Adrenal gland (tissue), 12 donors: Measurements from ENCODE around the gene AGAP3. TPM values are rescaled to one million over a fixed set of nuclear protein-coding genes. Genes with fewer than 3 reads are reported as not detected.

Experiments
- DNase-seq, 7 donors: peaks; one replicate each; pipeline ENCODE4 v3.0.0-alpha.2; 2019 to 2020
- H3K27ac ChIP-seq, 5 donors: fragments of 200-600 bp; sonication (generic) in 4 of 5; 1 replicate in 3 of 5; 2 replicates in 2 of 5; pipeline versions ENCODE4 v1.5.1 to v1.8.0; 2016 to 2020; ENCODE audit warnings: mild to moderate bottlenecking in 1 of 5
- H3K27me3 ChIP-seq: fragments of 200-600 bp; 2 replicates; pipeline ENCODE4 v1.8.0; 2021
- H3K36me3 ChIP-seq, 2 donors: fragments of 200-600 bp; replicated peaks in 1 of 2; 1 replicate in 1 of 2; 2 replicates in 1 of 2; pipeline versions ENCODE4 v1.5.1 to v1.8.0; 2018 to 2022
- H3K4me1 ChIP-seq, 2 donors: fragments of 200-600 bp; replicated peaks in 1 of 2; 1 replicate in 1 of 2; 2 replicates in 1 of 2; pipeline versions ENCODE4 v1.5.1 to v1.8.0; 2018 to 2021
- H3K4me3 ChIP-seq, 4 donors: fragments of 200-600 bp; sonication (generic) in 3 of 4; one replicate each; pipeline ENCODE4 v1.5.1; 2016 to 2018
- H3K9me3 ChIP-seq, 3 donors: fragments of 200-600 bp; sonication (generic) in 1 of 3; replicated peaks in 1 of 3; 1 replicate in 2 of 3; 2 replicates in 1 of 3; pipeline versions ENCODE4 v1.5.1 to v1.8.0; 2016 to 2021
- CTCF ChIP-seq, 6 experiments: fragments of 450-650 bp in 4 of 6; fragments of 200-600 bp in 2 of 6; sonication (generic) in 1 of 6; IDR thresholded peaks; 1 replicate in 5 of 6; 2 replicates in 1 of 6; pipeline versions ENCODE4 v1.5.1 to v1.8.0; 2016 to 2021; ENCODE audit warnings: antibody characterized with exemption in 6 of 6, mild to moderate bottlenecking in 2 of 6, moderate library complexity in 1 of 6
- POLR2A ChIP-seq, 2 donors: fragments of 450-650 bp; IDR thresholded peaks; one replicate each; pipeline ENCODE4 v1.6.1; 2017; ENCODE audit warnings: antibody characterized with exemption in 2 of 2, mild to moderate bottlenecking in 2 of 2, moderate library complexity in 1 of 2
- WGBS, 4 donors: extraction: QIAGEN DNeasy Blood & Tissue Kit in 2 of 4; methylation state at CpG; one replicate each; pipeline versions ENCODE4 v1.1.5 to v1.1.7; 2013 to 2017; 5-methylcytosine and 5-hydroxymethylcytosine counted together
- intact Hi-C, 2 donors: fragments of 100-400 bp; cut with DNase I; formaldehyde crosslinking; loops; one replicate each; pipeline versions ENCODE4 v1.14.1 to v1.15.0; 2022 to 2023
- polyA plus RNA-seq, 3 donors: library from polyadenylated mRNA; stranded (reverse); fragments of 200-250 nt in 2 of 3; fragments of 350-450 nt in 1 of 3; fragmentation: Illumina TruSeq in 1 of 3; extraction: RNeasy Lipid Tissue Mini Kit (QIAGEN cat#74804) in 1 of 3; gene quantifications; one replicate each; pipeline ENCODE4 v1.2.3, GENCODE V29; 2013 to 2014
- total RNA-seq, 9 donors: library from RNA; depleted of rRNA in 4 of 9; stranded (reverse); fragments of >200 nt in 4 of 9; fragments of 120-200 nt in 1 of 9; fragmentation: NEBNext Ultra II Directional in 1 of 9; extraction: Animal tissue kit (Norgen Biotek cat#: 25700) in 1 of 9; gene quantifications; one replicate each; pipeline versions ENCODE4 v1.1.0 to v1.2.4, GENCODE V29; 2013 to 2023
- donor health status: healthy with polysubstance abuse.
- donor health status: Bipolar disorder and iron deficiency.
- donor health status: DM: yes; HTN: yes; CAD: no.
- donor health status: DM: no; HTN: no; CAD: no.
- donor health status: DM: no; HTN: no; CAD: no.
- donor health status: DM: yes; HTN: yes; CAD: no.

Gene AGAP3
- total and polyA plus RNA-seq, 12 donors = 17.2 to 236 (median 50.9) TPM

GRCh38 chr7:151076863-151077704 is 9.2 kb upstream of the AGAP3 start:
- intact Hi-C loops = no loop called here
- Histone ChIP-seq H3K27me3 (no peaks in the 10 kb centered on the region), H3K9me3 (no peaks in the 10 kb centered on the region), H3K27ac (peak overlapping the region in 1 of 5 donors; percentile 47), H3K36me3 (peaks cover 0 to 35% of the 10 kb centered on the region in 2 donors), H3K4me1 (peaks cover 23 to 39% of the 10 kb centered on the region in 2 donors), H3K4me3 (no peak overlapping the region)
- DNase-seq = peak in 1 of 7 donors; percentile 43
- WGBS, 4 donors = 64 to 81% (median 70%) methylated on average over 15 to 33 of the region's 33 CpGs
- TF ChIP-seq POLR2A (IDR thresholded peaks at IDR 0.05) (no peak), CTCF (IDR thresholded peaks at IDR 0.05) (peak in 3 of 6 experiments; percentile 13 to 22 (median 19))

GRCh38 chr7:151077705-151078232 is 8.5 kb upstream of the AGAP3 start:
- no peak for TF ChIP-seq POLR2A (IDR thresholded peaks at IDR 0.05)
- no peak for TF ChIP-seq CTCF (IDR thresholded peaks at IDR 0.05)
- whole genome bisulfite sequencing, 4 donors = 61 to 77% (median 69%) methylated on average over 9 to 10 of the region's 10 CpGs
- Histone ChIP-seq H3K4me3 (no peak overlapping the region), H3K9me3 (no peaks in the 10 kb centered on the region), H3K36me3 (peaks cover 0 to 28% of the 10 kb centered on the region in 2 donors), H3K27me3 (no peaks in the 10 kb centered on the region), H3K27ac (peak overlapping the region in 2 of 5 donors; percentile 3 to 47), H3K4me1 (peaks cover 30 to 44% of the 10 kb centered on the region in 2 donors)
- intact Hi-C loops = no loop called here
- peak in 1 of 7 donors; percentile 5 for DNase-seq

- Histone ChIP-seq H3K27ac (peak overlapping the region in 2 of 5 donors; percentile 13 to 53), H3K36me3 (peaks cover 0 to 21% of the 10 kb centered on the region in 2 donors), H3K4me3 (no peak overlapping the region), H3K9me3 (no peaks in the 10 kb centered on the region), H3K4me1 (peaks cover 31 to 45% of the 10 kb centered on the region in 2 donors), H3K27me3 (no peaks in the 10 kb centered on the region)
- WGBS, 4 donors = 37 to 42% (median 40%) methylated on average over 21 to 22 of the region's 22 CpGs
- peak in 2 of 7 donors; percentile 34 to 38 for DNase-seq
- intact Hi-C loops = no loop called here
- TF ChIP-seq CTCF (IDR thresholded peaks at IDR 0.05) = no peak
- TF ChIP-seq POLR2A (IDR thresholded peaks at IDR 0.05) = no peak
Measured at GRCh38 chr7:151078233-151079040, 7.8 kb upstream of the AGAP3 start.
